Ammon's horn (tissue), 1 donor: ENCODE measurements around the gene TIAM1.
A peak's percentile ranks its signal among the peaks of the same experiment; 100 is the strongest.

ENCODE experiments used
- DNase-seq: peaks from one replicate; pipeline ENCODE4 v3.0.0-alpha.2; 2016; ENCODE audit warnings: low spot score

Gene TIAM1

DNA sequence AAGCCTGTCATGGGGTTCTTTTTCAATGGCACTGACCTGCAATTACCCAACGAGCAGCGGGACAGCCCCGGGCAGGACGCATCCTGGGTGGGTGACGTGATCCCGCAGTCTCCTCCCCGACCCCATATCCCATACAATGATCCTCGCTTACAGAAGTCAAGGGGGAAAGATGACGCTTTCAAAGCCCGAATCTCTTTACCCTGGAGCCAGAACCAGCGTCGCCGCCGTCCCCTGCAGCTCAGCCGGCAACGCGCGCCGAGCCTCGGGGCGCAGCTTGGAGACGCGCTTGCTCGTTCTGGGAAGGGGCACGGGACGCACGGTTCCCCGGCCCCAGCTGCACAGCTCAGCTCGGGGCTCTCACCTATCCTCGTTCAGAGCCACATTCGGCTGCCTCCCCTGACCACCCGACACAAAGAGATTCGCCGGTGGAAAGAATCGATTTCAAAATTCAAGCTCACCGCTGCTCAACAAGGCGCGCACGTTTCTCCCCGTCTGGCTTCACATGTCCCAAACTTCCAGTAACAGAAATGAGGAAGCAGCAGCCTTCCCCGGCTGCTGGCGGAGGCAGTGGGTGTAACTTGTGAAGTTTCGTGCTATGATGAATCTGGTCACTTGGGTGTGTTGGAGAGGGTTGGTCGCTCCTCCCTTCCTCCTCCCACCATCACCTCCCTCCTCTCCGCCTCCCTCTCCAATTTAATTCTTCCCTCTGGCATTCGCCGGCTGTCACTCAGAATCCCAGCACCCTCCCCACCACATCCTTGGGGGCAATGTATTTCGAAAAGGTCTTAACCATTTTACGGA is at the start of gene TIAM1:
TSS of gene TIAM1 (minus strand) at position 582 of the 801 bp plus-strand sequence. CDS start 77,289 bp downstream, outside the sequence.
- DNase-seq, result peak; percentile 78

DNA sequence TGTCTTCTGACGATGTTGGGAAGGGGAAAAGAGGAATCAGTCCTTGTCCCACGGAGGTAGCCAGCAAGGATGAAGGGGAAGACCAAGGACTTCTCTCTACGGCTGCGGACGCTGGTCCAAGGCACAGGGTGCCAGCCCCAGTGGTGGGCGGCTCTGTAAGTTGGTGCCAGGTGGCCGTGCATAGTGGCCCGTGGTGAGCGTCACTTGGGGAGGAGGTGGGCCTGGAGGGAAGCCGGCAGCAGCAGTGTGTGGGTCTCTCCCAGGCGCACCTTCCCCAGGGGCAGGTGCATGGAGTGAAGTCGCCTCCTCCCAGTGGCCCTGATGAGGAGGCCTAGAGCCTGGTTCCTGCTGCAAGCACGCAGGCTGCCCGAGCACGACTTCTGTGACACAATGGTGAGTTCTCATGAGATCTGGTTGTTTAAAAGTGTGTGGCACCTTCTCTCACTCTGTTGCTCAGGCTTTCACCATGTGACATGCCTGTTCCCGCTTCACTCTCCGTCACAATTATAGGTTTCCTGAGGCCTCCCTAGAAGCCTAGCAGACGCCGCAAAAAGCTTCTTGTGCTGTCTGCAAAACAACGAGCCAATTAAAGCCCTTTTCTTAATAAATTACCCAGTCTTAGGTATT is 43.6 kb upstream of the TIAM1 start:
- no peak for DNase-seq

GRCh38 chr21:31386006-31386405 is 41.9 kb upstream of the TIAM1 start:
- no peak for DNase-seq

DNA sequence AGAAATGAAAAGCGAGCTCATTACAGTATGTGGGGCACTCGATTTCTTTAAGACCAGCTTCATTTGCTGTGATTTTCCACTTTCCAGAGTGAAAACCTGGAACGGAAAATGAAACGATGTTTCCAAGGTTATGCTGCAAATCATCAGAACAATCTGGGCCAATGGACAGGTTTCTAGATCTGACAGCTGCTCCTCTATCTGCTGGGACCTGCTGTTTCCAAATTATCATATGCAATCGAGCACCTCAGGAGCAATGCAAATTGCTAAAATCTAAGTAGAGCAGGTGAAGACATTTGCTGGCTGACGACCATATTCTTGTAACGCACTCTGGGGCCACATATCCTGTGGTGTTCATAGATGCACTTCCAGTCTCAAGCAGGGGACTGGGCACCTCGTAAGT is 39.7 kb upstream of the TIAM1 start:
- DNase-seq, result no peak

- no peak for DNase-seq
Observed at GRCh38 chr21:31382060-31382459, 38.0 kb upstream of the TIAM1 start.

DNA sequence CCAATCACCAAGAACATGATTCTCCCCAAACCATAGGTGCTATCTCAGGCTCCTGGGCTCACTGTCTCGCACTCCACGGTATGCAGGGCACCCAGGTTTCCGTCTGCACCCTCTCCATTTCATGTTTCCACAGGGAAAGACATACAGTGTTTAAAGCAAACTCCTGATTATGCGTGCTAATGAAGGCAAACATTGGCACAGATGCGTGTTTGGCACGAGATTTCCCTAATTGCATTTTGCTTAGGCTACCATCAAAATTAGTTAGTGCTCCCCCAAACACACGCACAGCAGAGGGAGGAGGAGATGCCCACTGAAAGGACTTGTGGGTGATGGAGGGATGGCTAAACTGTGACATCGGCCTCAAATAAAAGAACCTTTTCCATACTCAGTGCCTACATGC is 32.2 kb upstream of the TIAM1 start:
- DNase-seq, result no peak

DNA sequence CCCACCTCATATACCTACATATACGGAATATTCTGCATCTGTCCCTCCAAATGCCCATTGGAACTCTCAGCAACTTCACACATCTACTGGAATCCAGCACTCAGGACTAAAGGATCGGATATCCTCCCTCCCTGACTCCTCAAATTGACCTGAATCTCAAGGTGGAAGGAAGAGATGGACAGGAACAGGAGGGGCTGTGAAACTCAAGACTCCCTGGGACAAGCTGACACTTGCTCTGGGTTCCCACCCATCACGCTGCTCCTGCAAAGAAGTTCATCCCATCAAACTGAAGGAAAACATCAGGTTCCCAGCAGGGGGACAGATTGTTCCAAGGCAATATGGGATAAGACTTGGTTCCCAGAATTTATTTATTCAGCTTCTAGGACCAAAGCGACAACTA is 30.3 kb upstream of the TIAM1 start:
- no peak for DNase-seq

GRCh38 chr21:31372471-31372765 is 28.4 kb upstream of the TIAM1 start:
- DNase-seq, result no peak

DNA sequence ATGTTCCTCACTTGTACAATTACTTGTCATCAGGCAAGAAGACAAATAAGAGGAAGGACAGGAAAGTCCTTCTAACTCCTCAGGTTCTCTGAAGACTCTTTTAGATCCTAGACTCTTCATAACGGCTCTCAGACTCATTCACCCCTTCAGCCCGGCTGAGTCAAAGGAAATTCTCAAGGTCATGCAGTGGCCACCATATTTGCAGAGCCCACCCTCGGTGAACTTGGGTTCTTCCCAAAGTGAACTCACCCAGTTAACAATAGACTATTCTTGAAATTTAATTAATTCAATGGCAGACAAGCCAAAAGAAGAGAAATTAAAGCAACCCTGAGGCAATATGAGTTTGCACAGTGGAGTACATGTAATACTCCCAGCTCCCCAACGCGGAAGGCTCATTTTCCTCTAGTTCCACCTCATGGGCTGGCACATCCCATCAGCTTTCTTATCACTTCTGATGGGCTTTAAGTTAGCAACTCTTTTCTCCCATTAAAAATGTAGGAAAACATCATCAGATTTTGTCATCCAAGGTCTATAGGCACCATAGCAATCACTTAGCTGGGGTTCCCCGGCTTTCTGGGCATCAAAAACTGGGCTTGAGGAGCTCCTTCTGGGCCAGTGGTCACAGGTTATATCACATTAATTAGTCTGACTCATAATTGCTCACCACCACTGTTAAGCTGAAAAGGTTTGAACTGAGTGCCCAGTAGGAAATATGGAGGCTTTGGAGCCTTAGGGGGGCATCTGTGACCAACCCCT is 27.8 kb upstream of the TIAM1 start:
- DNase-seq, result no peak

- DNase-seq, result no peak
Observed at GRCh38 chr21:31370893-31371544, 27.0 kb upstream of the TIAM1 start.

DNA sequence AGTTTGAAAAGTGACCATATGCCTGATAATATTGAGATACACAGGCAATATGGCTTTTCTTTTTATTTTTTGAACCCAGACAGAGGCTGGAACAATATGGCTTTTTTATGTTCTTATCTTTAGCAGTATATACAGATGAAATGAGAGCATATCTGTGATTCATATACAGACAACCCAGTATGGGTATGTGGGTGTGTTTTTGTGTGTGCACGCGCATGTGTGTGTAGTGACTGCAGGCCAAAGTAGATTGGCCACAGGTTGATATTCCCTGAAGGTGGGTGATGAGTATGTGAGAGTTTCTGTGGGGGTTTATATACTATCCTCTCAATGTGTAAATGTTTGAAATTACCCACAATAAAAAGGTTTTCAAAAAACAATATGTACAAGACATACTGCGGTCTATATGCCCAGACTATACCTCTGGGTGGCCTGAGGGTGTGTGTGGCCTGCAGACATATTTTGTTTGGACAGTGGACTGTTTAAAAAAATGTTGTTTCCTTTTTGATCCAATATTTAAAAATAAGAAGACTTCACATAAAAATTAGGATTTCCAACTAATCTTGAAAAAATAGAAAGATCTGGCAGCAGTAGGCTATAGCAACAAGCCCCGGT is 26.3 kb upstream of the TIAM1 start:
- no peak for DNase-seq

GRCh38 chr21:31368361-31368760 is 24.3 kb upstream of the TIAM1 start:
- no peak for DNase-seq

DNA sequence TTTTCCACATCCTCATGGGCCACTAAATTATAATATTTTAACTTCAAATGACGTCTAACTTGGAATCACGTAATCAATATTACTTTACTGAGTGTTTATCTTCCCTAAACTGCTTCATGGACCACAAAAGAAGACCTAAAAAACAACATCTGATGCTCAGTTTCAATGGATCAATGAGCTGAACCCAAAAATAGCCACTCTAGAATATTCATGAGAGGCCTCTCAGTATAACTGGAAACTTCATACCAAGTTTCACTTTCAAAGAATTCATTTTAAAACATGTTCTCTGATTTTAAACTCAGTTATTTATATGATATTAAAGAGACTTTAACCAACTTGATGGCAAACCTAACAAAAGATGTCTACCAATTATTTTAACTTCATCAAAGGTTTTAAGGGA is 23.7 kb upstream of the TIAM1 start:
- DNase-seq, result no peak

DNA sequence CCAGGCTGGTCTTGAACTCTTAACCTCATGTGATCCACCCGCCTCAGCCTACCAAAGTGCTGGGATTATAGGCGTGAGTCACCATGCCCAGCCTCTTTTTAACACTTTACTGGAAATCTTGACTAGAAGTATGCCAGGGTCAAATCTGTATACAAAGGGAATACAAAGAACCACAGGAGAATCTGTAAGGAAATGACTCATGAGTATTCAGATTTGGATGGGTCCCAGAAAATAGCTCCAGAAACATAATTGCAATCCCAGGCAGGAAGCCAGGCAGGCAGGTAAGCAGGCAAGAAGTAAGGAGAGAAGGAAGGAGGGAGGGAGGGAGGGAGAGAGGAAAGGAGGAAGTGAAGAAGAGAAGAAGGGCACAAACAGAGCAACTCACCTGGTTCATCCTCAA is 22.8 kb upstream of the TIAM1 start:
- no peak for DNase-seq

GRCh38 chr21:31364253-31364945 is 20.3 kb upstream of the TIAM1 start:
- DNase-seq, result no peak

DNA sequence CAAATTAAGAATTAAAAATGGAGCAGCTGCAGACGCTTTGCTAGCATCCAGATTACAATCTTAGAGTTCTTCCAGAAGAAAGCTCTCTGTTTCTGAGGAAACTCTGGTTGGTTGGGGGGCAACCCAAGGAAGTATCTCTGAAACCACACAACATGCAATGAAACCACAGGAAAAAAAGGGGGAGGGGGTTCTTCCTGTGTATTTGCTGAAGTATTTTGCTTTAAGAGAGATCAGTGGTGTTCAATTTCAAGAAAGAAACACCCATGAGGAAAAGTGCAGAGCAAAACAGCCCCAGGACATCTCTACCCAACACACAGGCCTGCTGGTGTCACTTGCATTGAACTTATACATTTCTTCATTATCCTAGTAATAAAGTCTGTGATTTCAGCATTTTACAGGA is 19.7 kb upstream of the TIAM1 start:
- no peak for DNase-seq

DNA sequence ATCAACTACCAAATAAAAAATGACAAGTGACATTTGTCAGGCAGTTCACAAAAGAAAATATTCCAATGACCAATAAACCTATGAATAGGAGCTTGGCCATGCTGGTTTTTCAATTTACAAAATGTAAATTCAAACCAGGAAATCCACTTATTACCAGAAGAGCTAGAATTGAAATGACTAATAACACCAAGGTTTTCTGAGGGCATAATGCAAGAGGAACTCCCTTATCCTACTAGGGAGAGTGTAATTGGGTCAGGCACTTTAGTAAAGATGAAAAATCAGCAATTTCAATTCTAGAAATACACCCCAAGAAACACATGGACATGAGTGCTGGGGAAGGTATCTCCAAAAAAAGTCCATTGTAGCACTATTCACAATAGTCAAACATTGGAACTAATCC is 16.7 kb upstream of the TIAM1 start:
- DNase-seq, result no peak

DNA sequence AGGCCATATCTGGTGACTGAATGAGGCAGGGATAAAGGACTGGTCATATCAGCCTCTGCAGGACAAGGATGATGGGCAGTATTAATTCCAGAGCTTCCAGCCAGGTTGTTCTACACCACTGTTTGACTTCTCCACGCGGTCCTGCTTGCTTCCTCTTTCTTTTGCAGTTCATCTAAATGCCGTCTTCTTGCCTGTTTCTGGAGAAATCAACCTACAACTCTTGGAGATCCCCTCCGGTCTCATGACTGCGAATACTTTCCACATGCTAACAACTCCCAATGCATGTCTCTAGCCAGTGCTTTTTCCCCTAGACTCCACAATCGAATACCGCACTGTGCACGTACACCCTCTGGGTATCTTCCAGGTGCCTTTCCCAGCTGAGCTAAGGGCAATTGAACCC is 14.1 kb upstream of the TIAM1 start:
- no peak for DNase-seq

- DNase-seq, result no peak
Observed at GRCh38 chr21:31356440-31356839, 12.4 kb upstream of the TIAM1 start.

GRCh38 chr21:31354604-31355443 is 10.8 kb upstream of the TIAM1 start:
- no peak for DNase-seq

DNA sequence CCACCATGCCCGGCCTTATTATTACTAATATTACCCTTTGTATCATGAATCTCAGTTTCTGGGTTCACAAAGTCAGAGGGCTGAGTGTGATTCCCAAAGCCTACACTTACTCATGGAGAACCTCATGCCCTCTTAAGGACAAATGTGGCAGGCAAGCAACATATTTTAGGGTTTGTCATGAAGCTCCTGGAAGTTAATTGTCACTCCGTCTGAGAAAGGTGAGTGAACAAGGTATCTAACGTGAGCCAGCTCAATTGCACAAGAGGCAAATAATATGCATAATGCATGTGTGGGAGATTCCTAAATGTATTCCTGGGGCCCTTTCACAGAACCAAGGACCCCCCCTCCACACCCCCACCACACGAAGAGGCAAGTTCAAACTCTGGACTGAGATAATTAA is 10.1 kb upstream of the TIAM1 start:
- DNase-seq, result no peak
